Tibial nerve (tissue), 4 donors: Measurements from ENCODE around the gene PUS7.

Experiments
- CTCF ChIP-seq, 5 experiments: fragments of 200-600 bp in 3 of 5; fragments of 450-650 bp in 2 of 5; sonication (generic) in 3 of 5; IDR thresholded peaks; one replicate each; pipeline ENCODE4 v1.5.1; 2016 to 2019; ENCODE audit warnings: antibody characterized with exemption in 5 of 5, mild to moderate bottlenecking in 3 of 5, moderate library complexity in 2 of 5
- EP300 ChIP-seq, 2 donors: sonication (generic); formaldehyde crosslinking; IDR thresholded peaks; one replicate each; pipeline ENCODE4 v1.6.1; 2017; ENCODE audit warnings: antibody characterized with exemption in 2 of 2, mild to moderate bottlenecking in 1 of 2
- POLR2A ChIP-seq, 2 donors: fragments of 450-650 bp; IDR thresholded peaks; one replicate each; pipeline ENCODE4 v1.6.1; 2017; ENCODE audit warnings: antibody characterized with exemption in 2 of 2, mild to moderate bottlenecking in 2 of 2, moderate library complexity in 2 of 2

- TF ChIP-seq POLR2A (IDR thresholded peaks at IDR 0.05) (no peak), CTCF (IDR thresholded peaks at IDR 0.05) (no peak), EP300 (IDR thresholded peaks at IDR 0.05) (no peak)
Measured at GRCh38 chr7:105478606-105479005, 43.5 kb downstream of the PUS7 start.
